ENCODE results near the gene RNPS1. TPM values are rescaled to one million over a fixed set of nuclear protein-coding genes. Genes with fewer than 3 reads are reported as not detected.
A peak's percentile ranks its signal among the peaks of the same experiment; 100 is the strongest.

The RNPS1 gene
- total and polyA plus RNA-seq, 2 donors (not counting 1 experiment from before 2014, with no cell fraction given) = 38.1 to 115 TPM

DNA sequence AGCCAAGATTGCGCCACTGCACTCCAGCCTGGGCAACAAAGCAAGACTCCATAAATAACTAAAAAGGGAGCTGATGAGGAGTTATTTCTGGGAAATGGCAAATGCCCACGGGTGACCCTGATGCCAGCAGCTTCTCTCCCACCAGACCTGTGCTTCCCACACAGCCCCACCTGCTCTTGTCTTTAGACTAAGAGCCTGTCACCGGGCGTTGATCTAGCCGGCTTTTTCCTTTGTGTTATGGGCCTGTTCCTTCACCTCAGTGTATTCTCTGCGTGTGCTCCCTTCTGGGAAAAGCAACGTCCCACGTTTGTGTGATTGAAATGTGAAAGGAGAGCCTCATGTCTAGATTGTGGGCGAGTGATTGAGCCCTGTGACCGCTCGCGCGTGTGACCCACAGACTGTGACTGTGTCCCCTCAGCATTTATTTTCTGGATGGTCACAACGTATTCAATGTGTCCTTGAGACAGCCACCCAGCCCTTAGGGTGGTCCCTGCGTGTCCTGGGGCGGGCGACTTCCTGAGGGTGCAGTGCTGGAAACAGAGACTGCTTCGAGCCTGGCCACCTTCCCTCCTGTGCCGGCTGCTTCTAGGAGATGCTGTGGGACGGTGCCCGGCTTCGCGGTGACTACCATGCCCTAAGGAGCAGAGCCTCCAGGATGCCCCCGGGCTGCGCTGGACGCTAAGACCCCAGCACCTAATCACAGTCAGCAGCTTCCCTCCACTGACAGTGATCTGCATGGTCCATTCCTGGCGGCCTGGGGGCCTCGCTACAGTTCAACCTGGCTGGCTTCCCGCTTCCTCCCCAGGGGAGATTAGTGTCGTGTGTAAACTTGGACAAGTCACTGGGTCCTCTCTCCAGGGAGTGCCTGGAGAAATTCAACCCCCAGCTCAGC is 7.8 kb upstream of the RNPS1 start:
- H3K4me3 ChIP-seq (replicated peaks in 1 of 4; ENCODE audit: control extremely low read depth in 1 of 4, insufficient read depth in 1 of 4, low read depth in 3 of 4, low read length in 4 of 4) = no peak overlapping the region
- no peaks in the 10 kb centered on the region for H4K20me1 ChIP-seq (ENCODE audit: control insufficient read depth, extremely low read depth, insufficient read depth, low read length)
- H3K9ac ChIP-seq (ENCODE audit: insufficient read depth, low read length) = no peak overlapping the region
- H3K4me2 ChIP-seq (ENCODE audit: extremely low read depth, insufficient read depth, low read length) = no peak overlapping the region
- no peaks in the 10 kb centered on the region for H3K27me3 ChIP-seq (ENCODE audit: control insufficient read depth, insufficient read depth, low read length)
- peaks cover 1% of the 10 kb centered on the region for H3K79me2 ChIP-seq (ENCODE audit: control insufficient read depth, insufficient read depth, low read length)
- H2AFZ ChIP-seq (ENCODE audit: low read length) = no peak overlapping the region
- H3K9me3 ChIP-seq (ENCODE audit: control insufficient read depth, insufficient read depth, low read depth, low read length) = no peaks in the 10 kb centered on the region
- H3K27ac ChIP-seq (ENCODE audit: insufficient read depth, low read length) = no peak overlapping the region
- no peaks in the 10 kb centered on the region for H3K36me3 ChIP-seq (ENCODE audit: control insufficient read depth, insufficient read depth, low read length)
- DNase-seq (ENCODE audit: low read depth in 2 of 2) = no peak
- H3K4me1 ChIP-seq (ENCODE audit: control insufficient read depth, extremely low read depth, insufficient read depth, low read length) = no peaks in the 10 kb centered on the region
- TF ChIP-seq EZH2 (IDR thresholded peaks at IDR 0.05; ENCODE audit: low read length, missing control alignments) = peak; percentile 44
- TF ChIP-seq, protein P1, sequence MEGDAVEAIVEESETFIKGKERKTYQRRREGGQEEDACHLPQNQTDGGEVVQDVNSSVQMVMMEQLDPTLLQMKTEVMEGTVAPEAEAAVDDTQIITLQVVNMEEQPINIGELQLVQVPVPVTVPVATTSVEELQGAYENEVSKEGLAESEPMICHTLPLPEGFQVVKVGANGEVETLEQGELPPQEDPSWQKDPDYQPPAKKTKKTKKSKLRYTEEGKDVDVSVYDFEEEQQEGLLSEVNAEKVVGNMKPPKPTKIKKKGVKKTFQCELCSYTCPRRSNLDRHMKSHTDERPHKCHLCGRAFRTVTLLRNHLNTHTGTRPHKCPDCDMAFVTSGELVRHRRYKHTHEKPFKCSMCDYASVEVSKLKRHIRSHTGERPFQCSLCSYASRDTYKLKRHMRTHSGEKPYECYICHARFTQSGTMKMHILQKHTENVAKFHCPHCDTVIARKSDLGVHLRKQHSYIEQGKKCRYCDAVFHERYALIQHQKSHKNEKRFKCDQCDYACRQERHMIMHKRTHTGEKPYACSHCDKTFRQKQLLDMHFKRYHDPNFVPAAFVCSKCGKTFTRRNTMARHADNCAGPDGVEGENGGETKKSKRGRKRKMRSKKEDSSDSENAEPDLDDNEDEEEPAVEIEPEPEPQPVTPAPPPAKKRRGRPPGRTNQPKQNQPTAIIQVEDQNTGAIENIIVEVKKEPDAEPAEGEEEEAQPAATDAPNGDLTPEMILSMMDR (conservative IDR thresholded peaks at IDR 0.05 in 1 of 2, IDR thresholded peaks at IDR 0.05 in 1 of 2; ENCODE audit: low read depth in 1 of 2, low read length in 2 of 2) = no peak

DNA sequence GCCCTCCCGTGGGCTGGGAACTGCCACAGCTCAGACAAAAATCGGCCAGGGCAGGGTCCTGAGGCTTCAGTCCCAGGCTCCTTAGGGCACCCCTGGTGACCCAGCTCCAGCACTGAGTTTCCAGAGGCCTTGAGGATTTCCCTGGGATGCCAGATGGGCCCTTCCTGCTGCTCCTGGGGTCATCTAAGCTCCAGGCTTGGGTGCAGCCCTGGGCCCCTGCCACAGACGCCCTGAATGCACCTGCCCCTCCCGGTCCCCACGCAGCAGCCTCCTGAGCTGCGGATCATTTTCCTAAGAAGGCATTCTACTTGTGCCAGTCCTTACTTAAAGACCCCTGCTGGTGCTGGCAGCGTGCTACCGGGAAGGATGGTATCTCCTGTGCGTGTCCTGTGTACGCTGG is 6.0 kb upstream of the RNPS1 start:
- H3K9me3 ChIP-seq (ENCODE audit: control insufficient read depth, insufficient read depth, low read depth, low read length) = no peaks in the 10 kb centered on the region
- no peak for TF ChIP-seq EZH2 (IDR thresholded peaks at IDR 0.05; ENCODE audit: low read length, missing control alignments)
- TF ChIP-seq, protein P1 (conservative IDR thresholded peaks at IDR 0.05 in 1 of 2, IDR thresholded peaks at IDR 0.05 in 1 of 2; ENCODE audit: low read depth in 1 of 2, low read length in 2 of 2) = no peak
- DNase-seq (ENCODE audit: low read depth in 2 of 2) = no peak
- no peaks in the 10 kb centered on the region for H4K20me1 ChIP-seq (ENCODE audit: control insufficient read depth, extremely low read depth, insufficient read depth, low read length)
- peaks cover 16% of the 10 kb centered on the region for H3K79me2 ChIP-seq (ENCODE audit: control insufficient read depth, insufficient read depth, low read length)
- no peak overlapping the region for H2AFZ ChIP-seq (ENCODE audit: low read length)
- H3K4me2 ChIP-seq (ENCODE audit: extremely low read depth, insufficient read depth, low read length) = no peak overlapping the region
- H3K27ac ChIP-seq (ENCODE audit: insufficient read depth, low read length) = no peak overlapping the region
- no peak overlapping the region for H3K9ac ChIP-seq (ENCODE audit: insufficient read depth, low read length)
- peaks cover 7% of the 10 kb centered on the region for H3K4me1 ChIP-seq (ENCODE audit: control insufficient read depth, extremely low read depth, insufficient read depth, low read length)
- no peaks in the 10 kb centered on the region for H3K36me3 ChIP-seq (ENCODE audit: control insufficient read depth, insufficient read depth, low read length)
- no peak overlapping the region for H3K4me3 ChIP-seq (replicated peaks in 1 of 4; ENCODE audit: control extremely low read depth in 1 of 4, insufficient read depth in 1 of 4, low read depth in 3 of 4, low read length in 4 of 4)
- H3K27me3 ChIP-seq (ENCODE audit: control insufficient read depth, insufficient read depth, low read length) = no peaks in the 10 kb centered on the region

DNA sequence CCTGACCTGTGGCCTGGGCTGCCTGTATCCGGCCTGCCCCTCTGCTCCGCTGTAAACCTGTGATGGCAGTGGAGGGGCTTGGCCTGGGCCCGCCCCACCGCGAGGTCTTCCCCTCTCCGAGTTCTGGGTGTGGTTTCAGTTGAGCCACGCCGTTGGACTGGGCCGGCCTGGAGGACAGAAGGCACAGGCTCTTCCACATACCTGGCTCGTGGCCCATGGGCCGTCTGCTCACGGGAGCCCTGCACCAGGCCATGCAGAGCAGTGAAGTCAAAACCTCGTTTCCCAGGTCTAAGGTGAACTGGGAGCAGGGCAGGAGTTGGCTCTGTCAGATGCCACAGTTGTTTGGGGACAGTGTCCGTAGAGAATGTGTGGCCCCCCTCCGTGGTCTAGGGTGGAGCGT is 5.6 kb upstream of the RNPS1 start:
- Histone ChIP-seq H3K9me3 (ENCODE audit: control insufficient read depth, insufficient read depth, low read depth, low read length) (no peaks in the 10 kb centered on the region), H3K79me2 (ENCODE audit: control insufficient read depth, insufficient read depth, low read length) (peaks cover 16% of the 10 kb centered on the region), H3K27ac (ENCODE audit: insufficient read depth, low read length) (no peak overlapping the region), H3K4me2 (ENCODE audit: extremely low read depth, insufficient read depth, low read length) (no peak overlapping the region), H3K4me3 (replicated peaks in 1 of 4; ENCODE audit: control extremely low read depth in 1 of 4, insufficient read depth in 1 of 4, low read depth in 3 of 4, low read length in 4 of 4) (no peak overlapping the region), H3K27me3 (ENCODE audit: control insufficient read depth, insufficient read depth, low read length) (no peaks in the 10 kb centered on the region), H4K20me1 (ENCODE audit: control insufficient read depth, extremely low read depth, insufficient read depth, low read length) (no peaks in the 10 kb centered on the region), H3K9ac (ENCODE audit: insufficient read depth, low read length) (no peak overlapping the region), H3K36me3 (ENCODE audit: control insufficient read depth, insufficient read depth, low read length) (no peaks in the 10 kb centered on the region), H3K4me1 (ENCODE audit: control insufficient read depth, extremely low read depth, insufficient read depth, low read length) (peaks cover 7% of the 10 kb centered on the region), H2AFZ (ENCODE audit: low read length) (no peak overlapping the region)
- no peak for TF ChIP-seq EZH2 (IDR thresholded peaks at IDR 0.05; ENCODE audit: low read length, missing control alignments)
- TF ChIP-seq, protein P1 (conservative IDR thresholded peaks at IDR 0.05 in 1 of 2, IDR thresholded peaks at IDR 0.05 in 1 of 2; ENCODE audit: low read depth in 1 of 2, low read length in 2 of 2) = no peak
- DNase-seq (ENCODE audit: low read depth in 2 of 2) = no peak

Data from fibroblast of lung (primary cell).